ENCODE measurements around the gene KLHL33. TPM values are rescaled to one million over a fixed set of nuclear protein-coding genes. Genes with fewer than 3 reads are reported as not detected.

KLHL33 gene
- total RNA-seq, 2 donors from 2014 or later = 0.26 TPM; not detected in 1

DNA sequence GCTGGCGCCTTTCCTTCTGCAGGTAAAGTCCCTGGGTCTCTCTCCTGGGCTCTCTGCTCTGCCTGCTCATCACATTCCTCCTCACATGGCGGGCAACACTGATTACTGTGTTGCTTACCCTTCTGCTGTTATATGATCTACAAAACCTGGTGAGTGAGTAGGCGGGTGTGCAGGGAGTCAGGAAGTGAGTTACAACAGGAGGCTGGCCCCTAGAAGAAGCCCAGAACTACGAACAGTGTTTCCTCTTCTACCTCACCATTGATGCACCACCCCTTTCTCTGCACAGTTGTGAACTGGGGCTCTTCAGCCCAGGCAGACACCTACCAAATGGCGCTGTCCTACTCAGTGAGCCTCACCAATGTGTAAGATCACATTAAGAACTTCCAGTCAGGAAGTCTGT is 4.9 kb upstream of the KLHL33 start:
- intact Hi-C loops (cut with DNase I) = no loop called here
- DNase-seq = no peak
- WGBS, 2 donors = 66 to 70% methylated on average over 5 of the region's 5 CpGs

DNA sequence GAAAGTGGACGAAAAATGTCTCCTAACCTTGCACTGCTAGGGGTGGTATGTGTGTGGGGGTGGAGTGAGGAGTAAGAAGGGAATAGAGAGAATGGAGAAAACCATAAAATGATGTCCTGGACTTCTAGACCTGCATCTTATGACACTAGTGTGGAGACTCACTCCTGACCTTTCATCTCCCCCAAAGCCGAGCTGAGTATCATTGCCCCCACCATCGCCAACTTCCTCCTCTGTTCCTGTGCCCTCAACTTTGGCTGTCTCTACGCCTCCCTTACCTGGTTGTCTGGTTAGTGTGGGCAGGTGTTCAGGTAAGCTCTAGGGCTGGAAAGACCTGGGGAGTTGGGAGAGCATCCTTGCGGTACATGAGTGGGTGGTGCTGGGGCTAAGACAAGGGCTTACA is 4.5 kb upstream of the KLHL33 start:
- no peak overlapping the region for H3K4me3 ChIP-seq
- TF ChIP-seq, protein P1, sequence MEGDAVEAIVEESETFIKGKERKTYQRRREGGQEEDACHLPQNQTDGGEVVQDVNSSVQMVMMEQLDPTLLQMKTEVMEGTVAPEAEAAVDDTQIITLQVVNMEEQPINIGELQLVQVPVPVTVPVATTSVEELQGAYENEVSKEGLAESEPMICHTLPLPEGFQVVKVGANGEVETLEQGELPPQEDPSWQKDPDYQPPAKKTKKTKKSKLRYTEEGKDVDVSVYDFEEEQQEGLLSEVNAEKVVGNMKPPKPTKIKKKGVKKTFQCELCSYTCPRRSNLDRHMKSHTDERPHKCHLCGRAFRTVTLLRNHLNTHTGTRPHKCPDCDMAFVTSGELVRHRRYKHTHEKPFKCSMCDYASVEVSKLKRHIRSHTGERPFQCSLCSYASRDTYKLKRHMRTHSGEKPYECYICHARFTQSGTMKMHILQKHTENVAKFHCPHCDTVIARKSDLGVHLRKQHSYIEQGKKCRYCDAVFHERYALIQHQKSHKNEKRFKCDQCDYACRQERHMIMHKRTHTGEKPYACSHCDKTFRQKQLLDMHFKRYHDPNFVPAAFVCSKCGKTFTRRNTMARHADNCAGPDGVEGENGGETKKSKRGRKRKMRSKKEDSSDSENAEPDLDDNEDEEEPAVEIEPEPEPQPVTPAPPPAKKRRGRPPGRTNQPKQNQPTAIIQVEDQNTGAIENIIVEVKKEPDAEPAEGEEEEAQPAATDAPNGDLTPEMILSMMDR (IDR thresholded peaks at IDR 0.05) = no peak
- TF ChIP-seq POLR2A (IDR thresholded peaks at IDR 0.05) = no peak
- H3K4me1 ChIP-seq = no peaks in the 10 kb centered on the region
- whole genome bisulfite sequencing, 2 donors = 64 to 77% methylated on average over 4 to 5 of the region's 5 CpGs
- no peak overlapping the region for H3K27ac ChIP-seq
- no peaks in the 10 kb centered on the region for H3K27me3 ChIP-seq
- ATAC-seq (no peak), DNase-seq (no peak)
- no peaks in the 10 kb centered on the region for H3K9me3 ChIP-seq
- intact Hi-C loops (cut with DNase I) = no loop called here
- H3K36me3 ChIP-seq (replicated peaks in 1 of 2; ENCODE audit: insufficient read depth in 1 of 2, low read depth in 2 of 2) = no peaks in the 10 kb centered on the region

More for the DNA sequence above, 4.9 kb upstream of the KLHL33 start:
- H3K27me3 ChIP-seq = no peaks in the 10 kb centered on the region
- ATAC-seq = no peak
- no peak overlapping the region for H3K4me3 ChIP-seq
- TF ChIP-seq POLR2A (IDR thresholded peaks at IDR 0.05) = no peak
- TF ChIP-seq, protein P1 (IDR thresholded peaks at IDR 0.05) = no peak
- H3K36me3 ChIP-seq (replicated peaks in 1 of 2; ENCODE audit: insufficient read depth in 1 of 2, low read depth in 2 of 2) = peaks cover 0 to 2% of the 10 kb centered on the region in 2 donors
- no peak overlapping the region for H3K27ac ChIP-seq
- H3K9me3 ChIP-seq = no peaks in the 10 kb centered on the region
- H3K4me1 ChIP-seq = no peaks in the 10 kb centered on the region

DNA sequence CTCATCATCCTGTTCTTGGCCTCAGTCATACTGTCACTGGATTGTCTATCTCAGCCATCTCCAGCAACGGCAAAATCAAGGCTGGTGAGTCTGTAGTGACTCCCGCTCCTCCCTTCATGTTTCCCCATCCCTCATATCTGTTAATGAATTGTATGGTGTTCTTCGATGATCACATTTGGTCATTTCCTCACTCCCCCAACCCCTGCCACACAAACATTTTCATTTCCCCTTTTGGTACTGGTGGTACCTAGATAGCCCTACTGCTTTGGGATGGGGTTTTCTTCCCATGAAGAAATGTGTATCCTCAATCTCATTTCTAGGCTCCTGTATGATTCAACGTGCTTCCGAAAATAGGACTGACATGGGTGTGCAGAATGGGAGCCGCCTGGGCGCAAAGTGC is 2.7 kb upstream of the KLHL33 start:
- Histone ChIP-seq H3K36me3 (replicated peaks in 1 of 2; ENCODE audit: insufficient read depth in 1 of 2, low read depth in 2 of 2) (no peaks in the 10 kb centered on the region), H3K9me3 (no peaks in the 10 kb centered on the region), H3K4me1 (no peaks in the 10 kb centered on the region), H3K27me3 (no peaks in the 10 kb centered on the region), H3K27ac (no peak overlapping the region), H3K4me3 (no peak overlapping the region)
- 77 to 78% methylated on average over 7 of the region's 7 CpGs for WGBS, 2 donors
- DNase-seq (no peak), ATAC-seq (no peak)
- no peak for TF ChIP-seq POLR2A (IDR thresholded peaks at IDR 0.05)
- TF ChIP-seq, protein P1 (IDR thresholded peaks at IDR 0.05) = no peak
- intact Hi-C loops (cut with DNase I) = no loop called here

DNA sequence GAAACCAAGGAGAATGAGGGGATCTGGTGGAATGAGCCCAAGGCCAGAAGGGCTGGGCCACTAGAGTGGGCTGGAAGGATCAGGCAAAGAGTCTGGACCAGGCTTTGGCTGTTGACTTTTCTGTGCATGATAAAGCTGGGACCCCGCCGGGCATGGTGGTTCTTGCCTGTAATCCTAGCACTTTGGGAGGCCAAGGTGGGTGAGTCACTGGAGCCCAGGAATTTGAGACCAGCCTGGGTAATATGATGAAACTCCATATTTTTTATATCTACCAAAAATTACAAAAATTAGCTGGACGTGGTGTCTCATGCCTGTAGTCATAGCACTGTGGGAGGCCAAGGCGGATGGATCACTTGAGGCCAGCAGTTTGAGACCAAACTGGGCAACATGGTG is 393 bp upstream of the KLHL33 start:
- Histone ChIP-seq H3K27me3 (no peaks in the 10 kb centered on the region), H3K4me1 (no peaks in the 10 kb centered on the region), H3K36me3 (replicated peaks in 1 of 2; ENCODE audit: insufficient read depth in 1 of 2, low read depth in 2 of 2) (no peaks in the 10 kb centered on the region), H3K9me3 (no peaks in the 10 kb centered on the region), H3K27ac (no peak overlapping the region), H3K4me3 (no peak overlapping the region)
- DNase-seq = no peak
- intact Hi-C loops (cut with DNase I) = no loop called here
- TF ChIP-seq, protein P1 (IDR thresholded peaks at IDR 0.05) = no peak
- TF ChIP-seq POLR2A (IDR thresholded peaks at IDR 0.05) = no peak
- WGBS, 2 donors = 78 to 81% methylated on average over 4 of the region's 4 CpGs
- ATAC-seq = no peak

Data from body of pancreas (tissue), 4 donors.